HG02981 (cell line): ENCODE results near the gene MMAB.

Source experiments
- ATAC-seq: cut with Tn5 transposase; IDR thresholded peaks from one replicate; pipeline ENCODE4 v1.9.1; 2021; ENCODE audit warnings: mild to moderate bottlenecking, moderate library complexity; ENCODE audit not compliant: unreplicated experiment

The MMAB gene

GRCh38 chr12:109586385-109587296, 13.3 kb upstream of the MMAB start:
- no peak for ATAC-seq

GRCh38 chr12:109583733-109584132, 10.4 kb upstream of the MMAB start:
- ATAC-seq = no peak

GRCh38 chr12:109582636-109583035, 9.3 kb upstream of the MMAB start:
- no peak for ATAC-seq

DNA sequence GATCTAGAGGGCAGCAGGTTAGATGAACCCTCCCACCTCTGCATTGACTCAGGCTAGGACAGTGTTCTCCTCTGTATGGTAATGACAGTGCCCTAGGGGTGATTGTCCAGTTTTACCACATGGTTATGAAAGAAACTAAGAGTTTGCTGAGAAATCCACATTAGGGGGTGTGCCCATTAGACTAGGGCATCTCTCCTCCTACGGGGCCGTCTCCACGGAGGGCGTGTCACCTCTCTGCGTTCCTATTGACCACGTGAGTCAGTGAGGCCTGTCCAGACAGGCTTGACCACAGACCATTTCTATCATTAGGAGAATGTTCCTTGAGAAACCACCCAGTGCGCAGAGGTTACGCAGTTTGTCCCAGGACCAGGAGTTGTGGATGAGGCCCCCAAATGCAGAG, 8.6 kb upstream of the MMAB start:
- no peak for ATAC-seq

DNA sequence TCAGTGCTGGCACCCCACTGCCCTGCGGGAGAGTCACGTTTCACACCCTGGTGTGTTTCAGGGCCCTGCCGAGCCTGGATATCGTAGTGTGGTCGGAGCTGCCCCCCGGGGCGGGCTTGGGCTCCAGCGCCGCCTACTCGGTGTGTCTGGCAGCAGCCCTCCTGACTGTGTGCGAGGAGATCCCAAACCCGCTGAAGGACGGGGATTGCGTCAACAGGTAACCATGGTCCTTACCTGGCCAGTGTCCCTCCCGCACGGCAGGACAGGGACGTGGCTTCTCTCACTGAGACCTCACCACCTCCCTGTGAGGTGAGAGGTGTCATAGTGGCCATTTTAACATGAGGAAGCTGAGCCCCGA, 8.0 kb upstream of the MMAB start:
- ATAC-seq = no peak

DNA sequence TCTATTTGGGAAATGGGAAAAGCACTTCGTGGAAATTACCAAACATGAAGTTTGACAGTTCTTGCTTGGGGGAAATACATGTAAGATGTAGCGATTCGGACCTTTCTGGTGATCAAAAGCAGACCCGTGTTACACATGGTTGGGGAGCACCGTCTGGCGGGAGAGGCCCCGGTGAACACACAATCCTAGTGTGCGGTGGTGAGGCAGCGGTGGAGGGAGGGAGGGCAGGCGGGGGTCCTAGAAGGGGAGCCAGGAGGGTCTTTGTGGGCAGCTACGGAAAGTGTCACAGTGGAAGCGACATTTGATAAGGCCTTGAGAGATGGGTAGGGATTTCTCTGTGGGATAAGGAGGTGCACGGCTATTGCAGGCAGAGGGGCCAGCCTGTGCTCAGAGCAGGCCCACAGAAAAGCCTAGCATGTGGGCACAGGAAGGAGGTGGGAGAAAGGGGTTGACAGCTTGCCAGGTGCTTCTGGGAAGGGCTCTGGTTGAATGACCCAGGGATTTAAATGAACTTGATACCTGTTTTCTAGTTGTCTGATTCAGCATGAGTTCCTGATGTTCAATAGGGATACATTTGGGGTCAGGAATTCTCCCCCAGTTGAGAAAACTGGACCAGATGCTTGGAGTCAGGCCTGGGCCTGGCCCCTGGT, 7.5 kb upstream of the MMAB start:
- ATAC-seq = no peak

- no peak for ATAC-seq
Measured at GRCh38 chr12:109580272-109580671, 7.0 kb upstream of the MMAB start.

- no peak for ATAC-seq
Measured at GRCh38 chr12:109579639-109580038, 6.3 kb upstream of the MMAB start.

- ATAC-seq = no peak
Measured at GRCh38 chr12:109578330-109578927, 5.1 kb upstream of the MMAB start.

GRCh38 chr12:109577311-109577710, 4.0 kb upstream of the MMAB start:
- no peak for ATAC-seq

DNA sequence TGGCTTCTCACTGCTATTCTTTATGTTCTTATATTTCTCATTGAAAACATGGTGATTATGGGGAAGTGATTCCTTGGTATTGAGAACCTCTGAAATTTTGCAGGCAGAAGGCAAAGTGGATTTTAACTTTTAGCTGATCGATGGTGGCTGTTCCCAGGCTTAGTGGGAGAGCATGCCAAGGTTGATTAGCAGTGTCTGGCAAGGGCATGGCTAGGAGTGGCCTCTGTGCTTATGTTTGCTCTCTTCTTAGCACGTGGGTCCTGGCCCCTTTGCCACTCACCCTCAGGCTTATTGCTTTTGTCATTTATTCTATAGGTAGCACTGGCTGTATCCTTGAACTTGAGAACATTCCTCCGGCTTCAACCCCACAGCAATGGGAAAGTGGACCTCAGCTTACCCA, 2.4 kb upstream of the MMAB start:
- ATAC-seq = no peak

DNA sequence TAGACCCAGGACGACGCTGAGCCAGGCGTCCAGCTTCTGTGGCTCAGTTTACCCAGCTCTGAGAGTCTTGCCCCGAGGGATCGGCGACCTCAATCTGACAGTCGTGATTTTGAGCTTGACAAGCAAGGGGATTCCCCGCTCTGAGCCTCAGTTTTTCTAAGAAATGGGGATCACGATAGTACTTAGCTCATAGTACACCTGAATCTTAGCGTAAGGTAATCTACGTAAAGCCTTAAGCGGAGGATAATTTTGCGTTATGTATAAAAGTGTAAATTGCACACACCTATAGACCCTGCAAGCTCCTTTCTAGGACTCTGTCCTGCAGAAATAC, 575 bp upstream of the MMAB start:
- peak; percentile 0 for ATAC-seq

DNA sequence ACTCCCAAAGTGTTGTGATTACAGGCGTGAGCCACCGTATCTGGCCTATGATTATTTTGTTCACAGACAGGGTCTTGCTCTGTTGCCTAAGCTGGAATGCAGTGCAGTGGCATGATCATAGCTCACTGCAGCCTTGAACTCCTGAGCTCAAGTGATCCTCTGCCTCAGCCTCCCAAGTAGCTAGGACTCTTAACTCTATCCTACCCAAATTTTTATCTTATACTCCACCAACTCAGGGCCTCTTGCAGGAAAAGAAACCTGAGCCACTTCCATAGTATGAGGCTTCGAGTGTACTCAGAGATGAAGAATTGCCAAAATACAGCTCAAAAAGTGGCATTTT, 828 bp downstream of the MMAB start:
- ATAC-seq = no peak

DNA sequence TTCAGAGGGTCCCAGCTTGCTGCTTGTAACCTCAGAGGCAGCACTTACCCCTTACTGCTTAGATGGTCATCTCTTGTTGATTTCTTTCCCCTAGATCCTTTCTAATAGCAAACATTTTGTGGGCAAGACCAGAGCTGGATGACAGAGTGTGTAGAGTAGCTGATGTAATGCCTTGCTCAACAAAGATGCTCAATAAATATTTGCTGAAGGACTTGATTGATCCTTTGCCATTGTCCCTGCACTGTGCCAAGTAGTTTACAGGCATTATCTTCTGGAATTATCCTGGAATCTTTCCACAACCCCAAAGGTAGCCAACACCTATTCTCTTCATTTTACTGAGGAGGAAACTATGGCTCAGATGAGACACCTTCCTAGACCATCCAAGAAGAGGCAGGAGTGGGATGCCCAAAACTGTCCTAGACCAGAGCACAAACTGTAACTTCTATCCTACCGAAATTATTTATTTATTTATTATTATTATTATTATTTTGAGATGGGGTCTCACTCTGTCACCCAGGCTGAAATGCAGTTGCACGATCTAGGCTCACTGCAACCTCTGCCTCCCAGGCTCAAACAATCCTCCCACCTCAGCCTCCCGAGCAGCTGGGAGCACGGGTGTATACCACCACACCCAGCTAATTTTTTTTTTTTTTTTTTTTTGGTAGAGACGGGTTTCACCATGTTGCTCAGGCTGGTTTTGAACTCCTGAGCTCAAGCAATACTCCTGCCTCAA, 1.4 kb downstream of the MMAB start:
- no peak for ATAC-seq

- no peak for ATAC-seq
Measured at GRCh38 chr12:109568486-109568885, 4.8 kb downstream of the MMAB start.

DNA sequence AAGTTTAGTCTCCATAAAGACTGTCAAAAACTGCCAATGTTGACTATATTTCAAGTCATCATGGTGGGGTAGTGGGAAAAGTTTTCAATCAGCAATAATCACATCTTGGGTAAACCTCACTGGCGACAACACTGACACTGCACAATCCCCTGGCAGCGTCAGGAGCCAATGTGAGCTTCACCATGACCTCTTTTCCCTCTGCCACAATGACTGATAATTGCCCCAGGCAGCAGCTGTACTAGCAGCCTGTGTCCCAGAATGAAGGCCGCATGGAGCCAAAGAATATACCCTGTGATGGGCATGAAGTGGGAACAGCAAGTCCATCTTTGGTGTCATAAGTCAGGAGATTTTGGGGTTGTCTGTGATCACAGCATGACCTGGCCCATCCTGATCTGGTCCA, 5.3 kb downstream of the MMAB start:
- no peak for ATAC-seq

DNA sequence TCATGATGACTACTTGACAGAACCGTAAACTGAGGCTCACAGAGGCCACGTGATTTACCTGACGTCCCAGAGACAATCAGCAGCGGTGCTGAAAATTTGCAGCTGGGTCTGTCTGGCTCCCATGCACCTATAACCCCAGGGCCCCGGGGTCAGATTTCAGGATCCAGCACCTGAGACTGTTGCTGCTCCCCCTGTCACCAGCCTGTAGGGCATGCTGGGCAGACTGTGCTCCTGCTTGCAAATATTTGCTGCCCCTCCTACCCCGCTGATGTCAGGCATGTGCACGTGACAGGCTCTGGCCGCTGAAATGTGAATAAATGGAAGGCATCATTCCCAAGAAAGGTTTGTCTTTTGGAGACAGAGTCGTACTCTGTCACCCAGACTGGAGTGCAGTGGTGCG, 6.0 kb downstream of the MMAB start:
- no peak for ATAC-seq

- ATAC-seq = no peak
Measured at GRCh38 chr12:109566424-109566823, 6.9 kb downstream of the MMAB start.

GRCh38 chr12:109563291-109564284, 9.7 kb downstream of the MMAB start:
- no peak for ATAC-seq

DNA sequence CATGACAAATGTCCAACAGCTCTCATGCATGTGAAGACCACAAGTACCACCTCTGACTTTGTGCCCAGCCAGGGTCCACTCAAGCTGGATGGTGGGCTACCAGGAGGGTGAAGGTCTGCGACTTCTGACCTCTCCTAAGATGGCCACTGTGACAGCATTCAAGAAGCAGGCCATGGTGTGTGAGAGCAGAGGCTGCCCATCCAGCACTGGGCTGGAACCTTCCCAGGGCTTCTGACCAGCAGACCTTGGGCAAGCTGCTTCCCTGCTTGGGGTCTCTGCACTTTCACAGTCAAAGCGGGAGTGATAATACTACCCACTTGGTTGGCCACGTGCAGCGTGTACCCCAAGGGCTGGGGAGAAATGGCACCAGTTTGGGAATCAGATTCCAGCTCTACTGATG, 10.4 kb downstream of the MMAB start:
- no peak for ATAC-seq

DNA sequence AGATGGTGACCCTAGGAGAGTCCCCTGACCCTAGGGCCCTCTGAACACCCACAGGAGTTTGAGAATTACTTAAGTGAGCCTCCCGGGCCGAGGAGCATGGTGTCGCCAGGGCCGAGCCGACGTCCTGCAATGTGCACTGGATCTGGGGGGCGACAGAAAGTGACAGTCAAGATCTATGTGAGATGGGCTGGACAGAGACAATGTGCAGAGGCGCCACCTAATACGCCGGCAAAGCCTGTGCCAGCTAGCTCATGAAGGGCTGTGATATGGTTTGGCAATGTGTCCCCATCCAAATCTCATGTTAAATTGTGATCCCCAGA, 11.6 kb downstream of the MMAB start:
- ATAC-seq = no peak
